Spleen (tissue), 7 donors: ENCODE measurements around the gene GRIK5.

Source experiments
- POLR2A ChIP-seq, 3 donors: fragments of 450-650 bp; IDR thresholded peaks; one replicate each; pipeline ENCODE4 v1.5.1; 2017; ENCODE audit warnings: antibody characterized with exemption in 3 of 3, mild to moderate bottlenecking in 1 of 3
- TF ChIP-seq, protein P1 (sequence below), 11 experiments: fragments of 200-600 bp in 7 of 11; fragments of 450-650 bp in 4 of 11; sonication (generic) in 4 of 11; IDR thresholded peaks in 8 of 11; conservative IDR thresholded peaks in 3 of 11; 1 replicate in 7 of 11; 2 replicates in 4 of 11; pipeline versions ENCODE4 v1.4.0 to v1.8.0; 2016 to 2021; ENCODE audit warnings: antibody characterized with exemption in 11 of 11, inconsistent platforms in 4 of 11, mild to moderate bottlenecking in 1 of 11
- donor health status: DM: no; HTN: no; CAD: no; lungs with moderate emphysema.
- donor health status: DM: no; HTN: no; CAD: no.
- donor health status: DM: no; HTN: no; CAD: no.

DNA sequence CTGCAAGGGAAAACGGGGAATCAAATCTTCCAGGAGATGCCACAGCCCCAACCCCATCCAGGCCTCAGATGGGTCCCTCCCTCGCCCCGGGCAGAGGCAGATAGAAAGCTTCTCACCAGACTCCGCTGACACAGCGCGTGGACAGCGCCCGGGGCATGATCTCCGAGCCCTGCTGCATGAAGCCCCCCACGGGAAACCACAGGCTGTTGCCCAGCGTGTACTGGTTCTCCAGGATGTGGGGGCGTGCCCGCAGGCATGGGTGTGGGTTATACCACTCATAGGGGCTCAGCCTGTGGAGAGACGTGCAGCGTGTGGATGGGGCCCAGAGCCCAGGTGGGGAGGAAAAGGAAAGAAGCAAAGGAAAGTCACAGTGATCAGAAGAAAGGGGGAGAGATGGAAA is 48.8 kb downstream of the GRIK5 start:
- TF ChIP-seq POLR2A (IDR thresholded peaks at IDR 0.05) = no peak
- TF ChIP-seq, protein P1, sequence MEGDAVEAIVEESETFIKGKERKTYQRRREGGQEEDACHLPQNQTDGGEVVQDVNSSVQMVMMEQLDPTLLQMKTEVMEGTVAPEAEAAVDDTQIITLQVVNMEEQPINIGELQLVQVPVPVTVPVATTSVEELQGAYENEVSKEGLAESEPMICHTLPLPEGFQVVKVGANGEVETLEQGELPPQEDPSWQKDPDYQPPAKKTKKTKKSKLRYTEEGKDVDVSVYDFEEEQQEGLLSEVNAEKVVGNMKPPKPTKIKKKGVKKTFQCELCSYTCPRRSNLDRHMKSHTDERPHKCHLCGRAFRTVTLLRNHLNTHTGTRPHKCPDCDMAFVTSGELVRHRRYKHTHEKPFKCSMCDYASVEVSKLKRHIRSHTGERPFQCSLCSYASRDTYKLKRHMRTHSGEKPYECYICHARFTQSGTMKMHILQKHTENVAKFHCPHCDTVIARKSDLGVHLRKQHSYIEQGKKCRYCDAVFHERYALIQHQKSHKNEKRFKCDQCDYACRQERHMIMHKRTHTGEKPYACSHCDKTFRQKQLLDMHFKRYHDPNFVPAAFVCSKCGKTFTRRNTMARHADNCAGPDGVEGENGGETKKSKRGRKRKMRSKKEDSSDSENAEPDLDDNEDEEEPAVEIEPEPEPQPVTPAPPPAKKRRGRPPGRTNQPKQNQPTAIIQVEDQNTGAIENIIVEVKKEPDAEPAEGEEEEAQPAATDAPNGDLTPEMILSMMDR (IDR thresholded peaks at IDR 0.05 in 8 of 11, conservative IDR thresholded peaks at IDR 0.05 in 3 of 11) = no peak
